T-helper 1 cell treated with Interleukin-12 subunit alpha and Interleukin-12 subunit beta and Interleukin-4 antibody, amounts not matched to agents 30 μg/mL and 1 μg/mL, for 36 hours (primary cell): ENCODE results near the gene DAB2IP.

Experiments used
- H3K27ac Mint-ChIP-seq: one replicate; pipeline ENCODE4 v1.8.0; 2021; ENCODE audit warnings: mild to moderate bottlenecking, mixed read lengths
- H3K27me3 Mint-ChIP-seq: one replicate; pipeline ENCODE4 v1.8.0; 2021; ENCODE audit warnings: low read depth, mixed read lengths
- H3K36me3 Mint-ChIP-seq: one replicate; pipeline ENCODE4 v1.8.0; 2021; ENCODE audit warnings: low read depth, mixed read lengths
- H3K4me1 Mint-ChIP-seq: one replicate; pipeline ENCODE4 v1.8.0; 2021; ENCODE audit warnings: low read depth, mixed read lengths
- H3K4me3 Mint-ChIP-seq: one replicate; pipeline ENCODE4 v1.8.0; 2021; ENCODE audit warnings: mild to moderate bottlenecking, moderate library complexity, mixed read lengths
- H3K9me3 Mint-ChIP-seq: one replicate; pipeline ENCODE4 v1.8.0; 2021; ENCODE audit warnings: mixed read lengths

Gene DAB2IP

GRCh38 chr9:121768416-121769015 lies 117.1 kb downstream of the DAB2IP start:
- no peak overlapping the region for H3K27ac Mint-ChIP-seq
- no peaks in the 10 kb centered on the region for H3K9me3 Mint-ChIP-seq
- no peak overlapping the region for H3K4me3 Mint-ChIP-seq
- H3K36me3 Mint-ChIP-seq = no peaks in the 10 kb centered on the region
- H3K4me1 Mint-ChIP-seq = no peaks in the 10 kb centered on the region
- H3K27me3 Mint-ChIP-seq = no peaks in the 10 kb centered on the region

GRCh38 chr9:121769939-121770338 lies 118.5 kb downstream of the DAB2IP start:
- Mint-ChIP-seq H3K27ac (no peak overlapping the region), H3K4me1 (no peaks in the 10 kb centered on the region)

GRCh38 chr9:121770415-121771273 lies 119.2 kb downstream of the DAB2IP start:
- no peak overlapping the region for H3K27ac Mint-ChIP-seq
- H3K36me3 Mint-ChIP-seq = no peaks in the 10 kb centered on the region
- no peaks in the 10 kb centered on the region for H3K9me3 Mint-ChIP-seq
- no peaks in the 10 kb centered on the region for H3K27me3 Mint-ChIP-seq
- H3K4me1 Mint-ChIP-seq = no peaks in the 10 kb centered on the region
- H3K4me3 Mint-ChIP-seq = no peak overlapping the region

More at GRCh38 chr9:121769939-121770338, 118.5 kb downstream of the DAB2IP start:
- H3K36me3 Mint-ChIP-seq = no peaks in the 10 kb centered on the region
- no peak overlapping the region for H3K4me3 Mint-ChIP-seq
- no peaks in the 10 kb centered on the region for H3K27me3 Mint-ChIP-seq
- no peaks in the 10 kb centered on the region for H3K9me3 Mint-ChIP-seq

GRCh38 chr9:121771418-121771817 lies 120.0 kb downstream of the DAB2IP start:
- Mint-ChIP-seq H3K9me3 (no peaks in the 10 kb centered on the region), H3K36me3 (no peaks in the 10 kb centered on the region), H3K27ac (no peak overlapping the region), H3K27me3 (no peaks in the 10 kb centered on the region), H3K4me1 (no peaks in the 10 kb centered on the region), H3K4me3 (no peak overlapping the region)

GRCh38 chr9:121771851-121772599 lies 120.6 kb downstream of the DAB2IP start:
- Mint-ChIP-seq H3K27ac (no peak overlapping the region), H3K4me3 (no peak overlapping the region), H3K27me3 (no peaks in the 10 kb centered on the region), H3K4me1 (no peaks in the 10 kb centered on the region), H3K36me3 (no peaks in the 10 kb centered on the region), H3K9me3 (no peaks in the 10 kb centered on the region)

- Mint-ChIP-seq H3K27ac (no peak overlapping the region), H3K9me3 (no peaks in the 10 kb centered on the region), H3K4me3 (no peak overlapping the region), H3K27me3 (peaks cover 1% of the 10 kb centered on the region), H3K36me3 (no peaks in the 10 kb centered on the region), H3K4me1 (no peaks in the 10 kb centered on the region)
Observed at GRCh38 chr9:121772600-121773285, 121.3 kb downstream of the DAB2IP start.

- no peaks in the 10 kb centered on the region for H3K9me3 Mint-ChIP-seq
Observed at GRCh38 chr9:121773286-121773953, 122.0 kb downstream of the DAB2IP start.

GRCh38 chr9:121773954-121774714 lies 122.7 kb downstream of the DAB2IP start:
- Mint-ChIP-seq H3K36me3 (no peaks in the 10 kb centered on the region), H3K9me3 (no peaks in the 10 kb centered on the region), H3K4me3 (no peak overlapping the region), H3K27me3 (peaks cover 13% of the 10 kb centered on the region), H3K4me1 (no peaks in the 10 kb centered on the region), H3K27ac (no peak overlapping the region)

More at GRCh38 chr9:121773286-121773953, 122.0 kb downstream of the DAB2IP start:
- Mint-ChIP-seq H3K4me3 (no peak overlapping the region), H3K27ac (no peak overlapping the region), H3K27me3 (peaks cover 5% of the 10 kb centered on the region), H3K36me3 (no peaks in the 10 kb centered on the region), H3K4me1 (no peaks in the 10 kb centered on the region)

- Mint-ChIP-seq H3K4me1 (no peaks in the 10 kb centered on the region), H3K36me3 (no peaks in the 10 kb centered on the region), H3K9me3 (no peaks in the 10 kb centered on the region), H3K27ac (no peak overlapping the region), H3K27me3 (peaks cover 15% of the 10 kb centered on the region), H3K4me3 (no peak overlapping the region)
Observed at GRCh38 chr9:121774715-121775613, 123.5 kb downstream of the DAB2IP start.

GRCh38 chr9:121776001-121776738 lies 124.7 kb downstream of the DAB2IP start:
- Mint-ChIP-seq H3K27ac (no peak overlapping the region), H3K36me3 (no peaks in the 10 kb centered on the region), H3K4me3 (no peak overlapping the region), H3K27me3 (peaks cover 15% of the 10 kb centered on the region), H3K4me1 (no peaks in the 10 kb centered on the region), H3K9me3 (no peaks in the 10 kb centered on the region)

GRCh38 chr9:121776739-121777637 lies 125.6 kb downstream of the DAB2IP start:
- Mint-ChIP-seq H3K27ac (no peak overlapping the region), H3K36me3 (no peaks in the 10 kb centered on the region), H3K27me3 (peaks cover 15% of the 10 kb centered on the region), H3K4me3 (no peak overlapping the region), H3K4me1 (no peaks in the 10 kb centered on the region), H3K9me3 (no peaks in the 10 kb centered on the region)
